Measurements from ENCODE around the gene ITPR1. TPM values are rescaled to one million over a fixed set of nuclear protein-coding genes. Genes with fewer than 3 reads are reported as not detected.

The ITPR1 gene
- total RNA-seq, 4 donors from 2014 or later, result 12.1 to 68.7 (median 25.6) TPM

- Histone ChIP-seq H3K4me3 (no peak overlapping the region), H3K27me3 (no peaks in the 10 kb centered on the region), H3K27ac (peak overlapping the region in 2 of 4 donors; percentile 22 to 37), H3K9me3 (no peaks in the 10 kb centered on the region), H3K36me3 (peaks cover 0 to 30% (median 0%) of the 10 kb centered on the region in 3 donors), H3K4me1 (peaks cover 0 to 45% (median 4%) of the 10 kb centered on the region in 3 donors)
- WGBS, 2 donors, result 43 to 62% methylated on average over 3 of the region's 3 CpGs
- intact Hi-C loops (cut with DNase I), result no loop called here
- no peak for DNase-seq
- TF ChIP-seq, protein P1, sequence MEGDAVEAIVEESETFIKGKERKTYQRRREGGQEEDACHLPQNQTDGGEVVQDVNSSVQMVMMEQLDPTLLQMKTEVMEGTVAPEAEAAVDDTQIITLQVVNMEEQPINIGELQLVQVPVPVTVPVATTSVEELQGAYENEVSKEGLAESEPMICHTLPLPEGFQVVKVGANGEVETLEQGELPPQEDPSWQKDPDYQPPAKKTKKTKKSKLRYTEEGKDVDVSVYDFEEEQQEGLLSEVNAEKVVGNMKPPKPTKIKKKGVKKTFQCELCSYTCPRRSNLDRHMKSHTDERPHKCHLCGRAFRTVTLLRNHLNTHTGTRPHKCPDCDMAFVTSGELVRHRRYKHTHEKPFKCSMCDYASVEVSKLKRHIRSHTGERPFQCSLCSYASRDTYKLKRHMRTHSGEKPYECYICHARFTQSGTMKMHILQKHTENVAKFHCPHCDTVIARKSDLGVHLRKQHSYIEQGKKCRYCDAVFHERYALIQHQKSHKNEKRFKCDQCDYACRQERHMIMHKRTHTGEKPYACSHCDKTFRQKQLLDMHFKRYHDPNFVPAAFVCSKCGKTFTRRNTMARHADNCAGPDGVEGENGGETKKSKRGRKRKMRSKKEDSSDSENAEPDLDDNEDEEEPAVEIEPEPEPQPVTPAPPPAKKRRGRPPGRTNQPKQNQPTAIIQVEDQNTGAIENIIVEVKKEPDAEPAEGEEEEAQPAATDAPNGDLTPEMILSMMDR (IDR thresholded peaks at IDR 0.05), result no peak
- no peak for TF ChIP-seq POLR2A (IDR thresholded peaks at IDR 0.05)
Measured at GRCh38 chr3:4835616-4836043, 342.5 kb downstream of the ITPR1 start.

GRCh38 chr3:4836516-4836915 lies 343.4 kb downstream of the ITPR1 start:
- Histone ChIP-seq H3K27ac (no peak overlapping the region), H3K4me3 (no peak overlapping the region), H3K4me1 (peaks cover 0 to 42% (median 2%) of the 10 kb centered on the region in 3 donors), H3K36me3 (peaks cover 0 to 30% (median 0%) of the 10 kb centered on the region in 3 donors), H3K27me3 (no peaks in the 10 kb centered on the region), H3K9me3 (no peaks in the 10 kb centered on the region)
- no peak for DNase-seq
- 58 to 76% methylated on average over 2 of the region's 2 CpGs for WGBS, 2 donors
- TF ChIP-seq POLR2A (IDR thresholded peaks at IDR 0.05), result no peak
- TF ChIP-seq, protein P1 (IDR thresholded peaks at IDR 0.05), result no peak
- intact Hi-C loops (cut with DNase I), result no loop called here

GRCh38 chr3:4837374-4837930 lies 344.3 kb downstream of the ITPR1 start:
- Histone ChIP-seq H3K9me3 (no peaks in the 10 kb centered on the region), H3K36me3 (peaks cover 0 to 30% (median 0%) of the 10 kb centered on the region in 3 donors), H3K4me1 (peaks cover 0 to 42% (median 0%) of the 10 kb centered on the region in 3 donors), H3K27ac (no peak overlapping the region), H3K27me3 (no peaks in the 10 kb centered on the region), H3K4me3 (no peak overlapping the region)
- WGBS, 2 donors, result 83 to 94% methylated on average over 5 of the region's 5 CpGs
- intact Hi-C loops (cut with DNase I), result no loop called here
- no peak for DNase-seq
- TF ChIP-seq POLR2A (IDR thresholded peaks at IDR 0.05), result no peak
- TF ChIP-seq, protein P1 (IDR thresholded peaks at IDR 0.05), result no peak

DNA sequence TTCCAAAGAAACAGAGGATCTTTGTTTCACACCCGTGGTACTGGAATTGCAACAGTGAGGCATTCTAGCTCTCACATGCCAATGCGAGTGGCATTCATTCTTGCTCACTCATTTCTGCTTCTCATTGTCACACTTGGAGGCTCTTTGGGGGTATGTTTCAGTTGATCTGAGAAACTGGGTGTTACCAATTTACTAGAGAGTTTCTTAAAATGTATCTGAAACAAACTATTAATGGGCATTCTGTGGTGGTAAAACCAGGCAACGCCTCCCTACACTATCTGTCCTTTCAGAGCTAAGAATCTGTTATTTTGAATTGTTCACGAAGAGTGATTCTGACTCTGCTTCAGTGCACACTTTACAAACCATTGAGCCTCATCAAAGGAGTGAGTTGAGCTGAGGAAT lies 345.5 kb downstream of the ITPR1 start:
- TF ChIP-seq, protein P1 (IDR thresholded peaks at IDR 0.05), result no peak
- TF ChIP-seq POLR2A (IDR thresholded peaks at IDR 0.05), result no peak
- intact Hi-C loops (cut with DNase I), result no loop called here
- H3K4me1 ChIP-seq, result peaks cover 0 to 40% (median 0%) of the 10 kb centered on the region in 3 donors
- peaks cover 0 to 26% (median 0%) of the 10 kb centered on the region in 3 donors for H3K36me3 ChIP-seq
- H3K4me3 ChIP-seq, result no peak overlapping the region
- no peaks in the 10 kb centered on the region for H3K9me3 ChIP-seq
- H3K27me3 ChIP-seq, result no peaks in the 10 kb centered on the region
- H3K27ac ChIP-seq, result no peak overlapping the region
- 82 to 93% methylated on average over 4 of the region's 4 CpGs for WGBS, 2 donors
- DNase-seq, result no peak

GRCh38 chr3:4839278-4839677 lies 346.1 kb downstream of the ITPR1 start:
- Histone ChIP-seq H3K27ac (no peak overlapping the region), H3K9me3 (no peaks in the 10 kb centered on the region), H3K27me3 (no peaks in the 10 kb centered on the region), H3K36me3 (peaks cover 0 to 21% (median 0%) of the 10 kb centered on the region in 3 donors), H3K4me1 (peaks cover 0 to 35% (median 0%) of the 10 kb centered on the region in 3 donors), H3K4me3 (no peak overlapping the region)
- TF ChIP-seq, protein P1 (IDR thresholded peaks at IDR 0.05), result no peak
- TF ChIP-seq POLR2A (IDR thresholded peaks at IDR 0.05), result no peak
- WGBS, 2 donors, result 92 to 100% methylated on average over 3 of the region's 3 CpGs
- DNase-seq, result no peak
- intact Hi-C loops (cut with DNase I), result no loop called here

Measured in esophagus squamous epithelium (tissue), 5 donors.